SK-N-MC (cell line): ENCODE data around the gene FNIP2.

Experiments used
- EZH2 ChIP-seq: fragments of 200-600 bp; sonication (generic); IDR thresholded peaks from one replicate; pipeline ENCODE4 v1.6.1; 2017; ENCODE audit warnings: antibody characterized with exemption
- FOXP2 ChIP-seq: optimal IDR thresholded peaks from 2 replicates; pipeline ENCODE3; 2011; ENCODE audit warnings: mild to moderate bottlenecking, moderate library complexity; ENCODE audit not compliant: insufficient read depth; ENCODE audit errors: extremely low read length, control extremely low read depth
- POLR2AphosphoS5 ChIP-seq: IDR thresholded peaks from 2 replicates; pipeline ENCODE4 v1.6.1; 2012; ENCODE audit warnings: mild to moderate bottlenecking, low read depth, low read length, borderline replicate concordance

DNA sequence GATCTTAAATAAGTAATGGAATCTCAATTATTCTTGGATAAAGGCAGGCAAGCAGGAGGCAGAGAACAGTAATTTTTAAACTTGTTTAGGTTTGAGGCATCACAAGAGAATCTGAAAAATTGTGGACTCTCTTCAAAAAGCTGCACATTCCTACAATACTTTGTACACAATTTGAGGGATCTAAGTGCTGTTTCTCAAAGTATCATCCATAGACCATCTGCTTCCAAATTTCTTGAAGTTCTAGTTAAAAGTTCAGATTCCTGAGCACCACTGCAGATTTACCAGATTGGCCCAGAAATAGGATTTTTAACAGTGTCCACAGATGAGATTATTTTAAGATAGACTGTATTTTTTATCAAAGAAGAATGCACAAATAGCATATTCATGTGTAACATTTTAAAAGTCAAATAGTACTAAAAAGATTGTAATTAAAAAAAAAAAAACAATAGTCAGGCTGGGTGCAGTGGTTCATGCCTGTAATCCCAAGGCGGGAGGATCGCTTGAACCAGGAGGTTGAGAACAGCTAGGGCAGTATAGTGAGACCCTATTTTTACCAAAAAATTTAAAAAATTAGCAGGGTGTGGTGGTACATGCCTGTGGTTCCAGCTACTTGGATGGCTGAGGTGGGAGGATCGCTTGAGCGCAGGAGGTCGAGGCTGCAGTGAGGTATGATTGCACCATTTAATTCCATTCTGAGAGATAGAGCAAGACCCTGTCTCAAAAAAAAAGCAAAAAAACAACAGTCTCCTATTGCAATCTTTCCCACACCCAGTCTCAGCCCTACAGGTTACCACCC lies 14.2 kb upstream of the FNIP2 start:
- TF ChIP-seq POLR2AphosphoS5 (no peak), FOXP2 (no peak), EZH2 (no peak)
